Cardiac fibroblast (primary cell): ENCODE data around the gene NR2F1-AS1.
A peak's percentile ranks its signal among the peaks of the same experiment; 100 is the strongest.
"Not testable (repeated sequence)": the region's sequence is repeated elsewhere in the genome, so short reads cannot be mapped to it uniquely, and the experiment has no call there.

Source experiments
- DNase-seq, 2 donors: peaks; one replicate each; pipeline versions ENCODE4 v3.0.0 to v3.0.0-alpha.2; 2010; ENCODE audit warnings: low read depth in 2 of 2
- H3K4me3 ChIP-seq, 2 donors: replicated peaks in 1 of 2; 1 replicate in 1 of 2; 2 replicates in 1 of 2; pipeline ENCODE4 v1.5.1; 2011; ENCODE audit warnings: low read depth in 2 of 2, low read length in 2 of 2, mild to moderate bottlenecking in 2 of 2, moderate library complexity in 1 of 2
- CTCF ChIP-seq: IDR thresholded peaks from one replicate; pipeline ENCODE4 v1.5.1; 2011; ENCODE audit warnings: low read depth, mild to moderate bottlenecking, low read length, inconsistent platforms

Gene NR2F1-AS1

GRCh38 chr5:93569300-93570160 lies 11.5 kb downstream of the NR2F1-AS1 start:
- H3K4me3 ChIP-seq, result no peak overlapping the region
- TF ChIP-seq CTCF, result no peak
- DNase-seq, result no peak

GRCh38 chr5:93567424-93567823 lies 13.6 kb downstream of the NR2F1-AS1 start:
- no peak for TF ChIP-seq CTCF
- DNase-seq, result no peak
- H3K4me3 ChIP-seq, result no peak overlapping the region

- TF ChIP-seq CTCF, result no peak
- no peak overlapping the region for H3K4me3 ChIP-seq
- DNase-seq, result no peak
These were observed 14.9 kb downstream of the NR2F1-AS1 start for GRCh38 chr5:93566091-93566490.

GRCh38 chr5:93557021-93557604 lies 23.9 kb downstream of the NR2F1-AS1 start:
- no peak for TF ChIP-seq CTCF
- H3K4me3 ChIP-seq, result no peak overlapping the region
- DNase-seq, result no peak

- not testable (repeated sequence) for DNase-seq, H3K4me3 ChIP-seq
These were observed 31.4 kb downstream of the NR2F1-AS1 start for GRCh38 chr5:93549594-93549993.

- TF ChIP-seq CTCF, result no peak
- H3K4me3 ChIP-seq, result no peak overlapping the region
- DNase-seq, result no peak
These were observed 35.1 kb downstream of the NR2F1-AS1 start for GRCh38 chr5:93545872-93546271.

GRCh38 chr5:93532370-93532769 lies 48.6 kb downstream of the NR2F1-AS1 start:
- H3K4me3 ChIP-seq, result no peak overlapping the region
- TF ChIP-seq CTCF, result no peak
- peak; percentile 98 to 99 for DNase-seq

GRCh38 chr5:93521815-93522214 lies 59.2 kb downstream of the NR2F1-AS1 start:
- DNase-seq, H3K4me3 ChIP-seq: not testable (repeated sequence)
